ENCODE results near the gene CHSY1.
"Not testable (repeated sequence)": the region's sequence is repeated elsewhere in the genome, so short reads cannot be mapped to it uniquely, and the experiment has no call there.

The CHSY1 gene

DNA sequence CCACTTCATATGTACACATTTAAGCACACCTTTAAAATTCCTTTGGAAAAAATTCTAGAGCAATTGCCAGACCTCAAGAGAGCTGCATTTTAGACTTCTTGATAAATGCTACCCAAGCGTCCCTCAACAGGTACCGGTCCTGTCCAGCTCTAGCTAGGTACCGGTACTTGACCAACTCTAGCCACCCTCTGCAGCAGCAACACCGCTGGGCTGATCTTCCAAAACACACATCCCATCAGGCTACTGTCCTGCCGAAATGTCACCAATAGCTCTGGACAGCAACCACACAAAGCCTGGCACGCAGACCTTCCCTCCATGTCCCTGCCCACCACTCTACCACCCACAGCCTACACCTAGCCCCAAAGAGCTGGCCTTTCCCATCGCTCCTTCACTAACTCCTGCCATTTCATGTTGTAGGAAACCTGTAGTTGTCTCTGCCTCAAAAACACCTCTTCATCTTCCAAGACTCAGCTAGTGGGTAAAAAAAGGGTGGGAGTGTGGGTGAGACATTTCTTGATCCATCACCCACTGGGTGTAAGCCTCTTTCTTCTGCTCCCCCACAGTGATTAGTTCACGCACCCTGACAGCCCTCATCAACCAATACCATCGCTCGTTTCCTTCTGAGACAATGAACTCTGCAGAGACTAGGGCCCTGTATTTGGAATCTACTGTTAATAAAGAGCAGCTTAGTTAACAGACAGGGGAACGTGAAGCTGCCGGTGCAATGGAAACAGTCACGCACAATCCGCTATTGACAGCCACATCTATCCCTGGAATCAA, 6.8 kb downstream of the CHSY1 start:
- no peak for DNase-seq (ENCODE audit: low read depth in 1 of 2, low spot score in 1 of 2)

DNA sequence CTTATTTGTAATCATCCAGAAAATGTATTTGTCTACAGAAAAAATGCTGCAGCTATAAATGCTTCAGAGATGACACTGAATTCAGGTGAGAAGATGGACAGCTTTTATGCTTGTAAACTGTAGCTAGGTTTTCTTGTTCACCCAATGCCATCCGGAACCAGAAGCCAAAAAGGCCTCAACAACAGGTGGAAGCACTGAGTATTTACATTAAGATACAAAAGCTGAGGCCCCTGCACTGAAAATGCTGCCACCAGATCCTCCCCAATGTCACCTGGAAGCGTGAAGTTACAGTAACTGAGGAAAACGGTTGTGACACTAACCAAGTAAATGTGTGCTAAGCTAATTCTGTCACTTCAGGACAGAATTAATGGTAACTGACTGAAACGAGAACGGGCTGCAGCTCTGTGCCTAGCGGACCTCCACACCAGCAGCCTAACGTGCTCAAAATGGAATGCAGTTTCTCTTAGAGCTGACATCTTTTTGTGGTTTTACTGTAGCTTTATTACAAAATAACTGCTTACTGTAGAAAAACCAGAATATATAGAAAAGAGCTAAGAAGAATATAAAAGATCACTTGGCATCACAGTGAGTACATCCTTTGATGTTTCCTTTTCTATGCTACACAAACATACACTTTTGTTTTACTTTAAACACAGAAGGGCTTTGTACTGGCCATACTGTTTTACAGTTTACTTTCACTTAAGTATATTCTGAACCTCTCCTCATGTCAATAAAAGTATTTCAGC, 7.6 kb downstream of the CHSY1 start:
- DNase-seq (ENCODE audit: low read depth in 1 of 2, low spot score in 1 of 2): no peak

- DNase-seq (ENCODE audit: low read depth in 1 of 2, low spot score in 1 of 2): no peak
These were observed 8.4 kb downstream of the CHSY1 start for GRCh38 chr15:101243420-101243819.

GRCh38 chr15:101242999-101243336, 8.9 kb downstream of the CHSY1 start:
- no peak for DNase-seq (ENCODE audit: low read depth in 1 of 2, low spot score in 1 of 2)

GRCh38 chr15:101242160-101242998, 9.5 kb downstream of the CHSY1 start:
- DNase-seq (ENCODE audit: low read depth in 1 of 2, low spot score in 1 of 2): peak in 1 of 2 donors; percentile 20

DNA sequence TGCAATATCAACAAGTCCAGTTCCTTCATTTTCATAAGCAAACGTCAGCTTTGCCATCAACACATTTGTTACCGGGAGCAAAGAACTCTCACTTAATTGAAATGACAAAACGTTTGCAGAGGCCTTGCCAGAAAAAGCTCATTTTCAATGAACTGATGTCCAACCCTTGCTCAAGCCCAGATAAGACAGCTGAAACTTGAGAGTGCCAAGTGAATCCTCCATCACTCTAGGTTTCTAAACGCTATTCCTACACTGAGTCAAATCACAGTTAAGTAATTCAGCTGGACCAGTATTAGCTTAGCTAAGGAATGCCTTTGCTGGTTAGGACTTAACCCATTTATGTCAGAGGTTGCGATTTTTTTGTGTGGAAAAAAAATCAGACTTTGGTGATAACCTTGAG, 11.5 kb downstream of the CHSY1 start:
- no peak for DNase-seq (ENCODE audit: low read depth in 1 of 2, low spot score in 1 of 2)

- DNase-seq (ENCODE audit: low read depth in 1 of 2, low spot score in 1 of 2): no peak
These were observed 12.1 kb downstream of the CHSY1 start for GRCh38 chr15:101239724-101240136.

DNA sequence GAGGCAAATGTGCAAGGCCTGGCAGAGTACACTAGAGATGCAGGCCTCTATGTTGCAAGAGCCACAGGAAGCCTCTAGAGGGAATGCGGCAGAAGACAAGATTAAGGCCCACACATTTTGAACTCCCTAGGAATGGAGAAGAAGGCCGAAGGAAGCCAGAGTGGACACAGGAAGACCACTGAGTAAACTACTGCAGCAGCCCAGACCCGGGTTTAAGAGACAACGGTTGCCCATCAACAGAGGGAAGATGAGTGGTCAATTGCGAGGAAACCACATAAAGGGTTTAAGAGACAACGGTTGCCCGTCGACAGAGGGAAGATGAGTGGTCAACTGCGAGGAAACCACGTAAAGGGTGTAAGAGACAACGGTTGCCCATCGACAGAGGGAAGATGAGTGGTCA, 14.6 kb downstream of the CHSY1 start:
- no peak for DNase-seq (ENCODE audit: low read depth in 1 of 2, low spot score in 1 of 2)

- no peak for DNase-seq (ENCODE audit: low read depth in 1 of 2, low spot score in 1 of 2)
These were observed 18.1 kb downstream of the CHSY1 start for GRCh38 chr15:101233651-101234280.

DNA sequence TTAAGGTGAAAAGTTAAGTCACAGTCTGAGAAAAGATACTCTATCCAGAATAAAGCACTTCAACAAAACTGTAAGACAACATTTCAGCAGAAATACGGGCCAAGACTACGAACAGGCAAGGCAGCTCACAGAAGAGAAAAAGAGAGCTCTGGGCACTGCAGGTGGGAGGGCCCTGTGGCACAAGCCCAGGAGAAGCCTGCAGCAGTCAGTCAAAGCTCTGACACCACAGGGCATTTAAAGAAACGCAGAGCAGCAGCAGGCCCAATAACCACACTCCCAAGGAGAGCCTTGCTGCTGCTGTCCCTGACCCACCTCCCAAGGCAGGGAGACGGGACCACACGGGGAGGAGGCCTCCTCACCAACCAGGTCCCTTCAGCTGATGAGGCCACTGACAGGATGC, 19.2 kb downstream of the CHSY1 start:
- DNase-seq (ENCODE audit: low read depth in 1 of 2, low spot score in 1 of 2): no peak

- no peak for DNase-seq (ENCODE audit: low read depth in 1 of 2, low spot score in 1 of 2)
These were observed 23.5 kb downstream of the CHSY1 start for GRCh38 chr15:101228313-101228712.

GRCh38 chr15:101225658-101226057, 26.2 kb downstream of the CHSY1 start:
- no peak for DNase-seq (ENCODE audit: low read depth in 1 of 2, low spot score in 1 of 2)

DNA sequence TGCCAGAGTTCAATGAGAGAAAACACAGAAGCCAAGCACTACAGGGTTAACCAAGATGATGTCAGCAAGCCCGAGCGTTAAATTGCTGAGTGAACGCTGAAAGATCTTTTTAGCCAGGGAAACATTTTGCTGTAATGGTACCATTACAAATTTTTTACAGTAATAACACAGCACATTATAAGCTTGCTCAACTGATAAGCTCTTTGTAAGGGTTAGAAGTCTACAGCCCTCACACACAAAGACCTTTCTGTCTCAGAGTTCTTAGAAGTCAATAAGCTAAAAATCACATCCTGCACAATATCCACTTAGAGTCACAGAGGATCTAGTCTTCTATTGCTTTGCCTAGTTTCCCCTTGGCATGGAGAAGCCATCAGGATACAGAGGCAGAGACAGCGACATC, 29.9 kb downstream of the CHSY1 start:
- DNase-seq (ENCODE audit: low read depth in 1 of 2, low spot score in 1 of 2): no peak

- DNase-seq (ENCODE audit: low read depth in 1 of 2, low spot score in 1 of 2): no peak
These were observed 31.8 kb downstream of the CHSY1 start for GRCh38 chr15:101220060-101220459.

- DNase-seq (ENCODE audit: low read depth in 1 of 2, low spot score in 1 of 2): no peak
These were observed 32.4 kb downstream of the CHSY1 start for GRCh38 chr15:101219441-101219840.

DNA sequence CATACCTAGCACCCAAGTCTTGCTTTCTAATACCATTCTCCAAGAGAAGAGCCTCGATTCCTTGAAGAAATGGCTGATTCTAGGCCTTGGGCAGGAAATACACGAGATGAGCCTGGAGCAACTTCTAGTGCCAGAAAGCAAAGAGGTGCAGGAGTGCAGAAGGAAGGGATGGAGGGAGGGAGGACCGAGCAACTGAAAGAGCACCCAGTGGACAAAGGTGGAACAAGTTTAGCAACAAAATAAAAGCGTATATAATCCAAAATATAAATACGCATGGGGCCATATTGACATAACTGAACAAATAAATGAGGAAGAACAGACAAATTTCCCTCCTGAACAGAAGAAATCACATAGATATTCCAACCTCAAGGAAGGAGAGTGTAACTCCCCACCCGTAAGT, 34.4 kb downstream of the CHSY1 start:
- no peak for DNase-seq (ENCODE audit: low read depth in 1 of 2, low spot score in 1 of 2)

- no peak for DNase-seq (ENCODE audit: low read depth in 1 of 2, low spot score in 1 of 2)
These were observed 35.7 kb downstream of the CHSY1 start for GRCh38 chr15:101216100-101216499.

- no peak for DNase-seq (ENCODE audit: low read depth in 1 of 2, low spot score in 1 of 2)
These were observed 36.2 kb downstream of the CHSY1 start for GRCh38 chr15:101215681-101216080.

DNA sequence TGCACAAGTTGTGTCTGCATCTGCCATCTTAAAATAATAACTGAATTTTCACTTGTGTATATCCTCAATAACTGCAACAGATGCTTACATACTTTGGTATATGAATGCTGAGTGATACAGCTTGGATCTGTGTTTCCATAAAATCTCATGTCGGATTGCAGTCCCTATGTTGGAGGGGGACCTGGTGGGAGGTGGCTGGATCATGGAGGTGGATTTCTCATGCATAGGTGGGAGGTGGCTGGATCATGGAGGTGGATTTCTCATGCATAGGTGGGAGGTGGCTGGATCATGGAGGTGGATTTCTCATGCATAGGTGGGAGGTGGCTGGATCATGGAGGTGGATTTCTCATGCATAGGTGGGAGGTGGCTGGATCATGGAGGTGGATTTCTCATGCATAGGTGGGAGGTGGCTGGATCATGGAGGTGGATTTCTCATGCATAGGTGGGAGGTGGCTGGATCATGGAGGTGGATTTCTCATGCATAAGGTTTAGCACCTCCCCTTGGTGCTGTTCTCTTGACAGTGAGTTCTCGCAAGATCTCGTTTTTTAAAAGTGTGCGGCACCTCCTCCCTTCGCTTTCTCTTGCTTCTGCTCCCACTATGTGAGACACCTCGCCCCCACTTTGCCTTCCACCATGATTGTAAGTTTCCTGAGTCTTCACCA, 37.3 kb downstream of the CHSY1 start:
- not testable (repeated sequence) for DNase-seq (ENCODE audit: low read depth in 1 of 2, low spot score in 1 of 2)

DNA sequence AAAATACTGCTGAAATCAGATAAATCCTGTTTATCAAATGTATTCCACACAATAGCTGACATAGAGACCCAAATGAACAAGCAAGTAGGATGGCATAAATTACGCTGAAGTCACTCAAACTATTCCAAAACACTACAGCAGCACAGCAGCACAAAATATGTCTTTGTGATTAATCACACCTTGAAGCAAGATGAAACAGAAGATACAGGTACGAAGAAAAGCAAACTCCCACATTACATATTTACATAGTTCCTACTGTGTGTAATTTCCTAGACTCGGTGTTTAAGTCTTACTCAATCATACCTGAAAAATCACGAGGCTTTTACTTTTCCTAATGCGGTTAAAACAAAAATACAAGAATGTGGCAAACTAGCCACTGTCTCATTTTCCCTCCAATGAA, 38.3 kb downstream of the CHSY1 start:
- DNase-seq (ENCODE audit: low read depth in 1 of 2, low spot score in 1 of 2): no peak

- no peak for DNase-seq (ENCODE audit: low read depth in 1 of 2, low spot score in 1 of 2)
These were observed 38.7 kb downstream of the CHSY1 start for GRCh38 chr15:101213147-101213546.

Data from activated T-helper 1 cell treated with anti-CD3 and anti-CD28 coated beads, Interleukin-2, amount 50 U/mL, for 16 hours (primary cell).